ENCODE results near the gene TTLL12.

DNA sequence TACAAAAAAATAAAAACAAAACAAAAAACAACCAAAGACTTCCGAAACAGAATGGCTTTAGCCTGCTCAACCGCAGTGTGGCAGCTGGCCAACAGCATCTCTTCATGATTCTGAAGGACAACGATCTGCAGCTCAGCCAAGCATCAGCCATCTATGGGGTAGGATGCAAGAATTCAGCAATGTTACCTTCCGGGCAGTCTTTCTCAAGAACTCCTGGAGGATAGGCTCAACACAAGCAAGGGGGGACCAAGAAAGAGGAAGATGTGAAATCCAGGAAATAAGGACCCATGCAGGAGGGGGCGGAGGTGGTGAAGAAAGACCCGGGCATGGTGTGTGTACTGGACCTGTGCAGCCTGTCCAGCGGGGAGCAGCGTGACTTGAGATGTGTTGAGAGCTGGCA, 39.1 kb downstream of the TTLL12 start:
- TF ChIP-seq, protein P1, sequence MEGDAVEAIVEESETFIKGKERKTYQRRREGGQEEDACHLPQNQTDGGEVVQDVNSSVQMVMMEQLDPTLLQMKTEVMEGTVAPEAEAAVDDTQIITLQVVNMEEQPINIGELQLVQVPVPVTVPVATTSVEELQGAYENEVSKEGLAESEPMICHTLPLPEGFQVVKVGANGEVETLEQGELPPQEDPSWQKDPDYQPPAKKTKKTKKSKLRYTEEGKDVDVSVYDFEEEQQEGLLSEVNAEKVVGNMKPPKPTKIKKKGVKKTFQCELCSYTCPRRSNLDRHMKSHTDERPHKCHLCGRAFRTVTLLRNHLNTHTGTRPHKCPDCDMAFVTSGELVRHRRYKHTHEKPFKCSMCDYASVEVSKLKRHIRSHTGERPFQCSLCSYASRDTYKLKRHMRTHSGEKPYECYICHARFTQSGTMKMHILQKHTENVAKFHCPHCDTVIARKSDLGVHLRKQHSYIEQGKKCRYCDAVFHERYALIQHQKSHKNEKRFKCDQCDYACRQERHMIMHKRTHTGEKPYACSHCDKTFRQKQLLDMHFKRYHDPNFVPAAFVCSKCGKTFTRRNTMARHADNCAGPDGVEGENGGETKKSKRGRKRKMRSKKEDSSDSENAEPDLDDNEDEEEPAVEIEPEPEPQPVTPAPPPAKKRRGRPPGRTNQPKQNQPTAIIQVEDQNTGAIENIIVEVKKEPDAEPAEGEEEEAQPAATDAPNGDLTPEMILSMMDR (IDR thresholded peaks at IDR 0.05): no peak
- TF ChIP-seq POLR2A (IDR thresholded peaks at IDR 0.05): no peak
